G401 (cell line): ENCODE results near the gene TLCD3A. TPM values are rescaled to one million over a fixed set of nuclear protein-coding genes. Genes with fewer than 3 reads are reported as not detected.
A peak's percentile ranks its signal among the peaks of the same experiment; 100 is the strongest.
"Not testable (repeated sequence)": the region's sequence is repeated elsewhere in the genome, so short reads cannot be mapped to it uniquely, and the experiment has no call there.

Experiments
- DNase-seq: peaks from one replicate; pipeline ENCODE4 v3.0.0-alpha.2; 2015; ENCODE audit warnings: low spot score
- in situ Hi-C: cut with HindIII; loops from 2 replicates; pipeline ENCODE4 v1.10.0; 2016; ENCODE audit warnings: low sequenced_read_pairs, mixed read lengths
- total RNA-seq: library from RNA; depleted of rRNA; stranded (reverse); fragments of >200 nt; shearing (Covaris generic); gene quantifications from 2 replicates; pipeline ENCODE4 v1.2.3, GENCODE V29; 2014; rRNA removed

The TLCD3A gene
- total RNA-seq: 39.4 and 42.0 TPM in 2 replicates

DNA sequence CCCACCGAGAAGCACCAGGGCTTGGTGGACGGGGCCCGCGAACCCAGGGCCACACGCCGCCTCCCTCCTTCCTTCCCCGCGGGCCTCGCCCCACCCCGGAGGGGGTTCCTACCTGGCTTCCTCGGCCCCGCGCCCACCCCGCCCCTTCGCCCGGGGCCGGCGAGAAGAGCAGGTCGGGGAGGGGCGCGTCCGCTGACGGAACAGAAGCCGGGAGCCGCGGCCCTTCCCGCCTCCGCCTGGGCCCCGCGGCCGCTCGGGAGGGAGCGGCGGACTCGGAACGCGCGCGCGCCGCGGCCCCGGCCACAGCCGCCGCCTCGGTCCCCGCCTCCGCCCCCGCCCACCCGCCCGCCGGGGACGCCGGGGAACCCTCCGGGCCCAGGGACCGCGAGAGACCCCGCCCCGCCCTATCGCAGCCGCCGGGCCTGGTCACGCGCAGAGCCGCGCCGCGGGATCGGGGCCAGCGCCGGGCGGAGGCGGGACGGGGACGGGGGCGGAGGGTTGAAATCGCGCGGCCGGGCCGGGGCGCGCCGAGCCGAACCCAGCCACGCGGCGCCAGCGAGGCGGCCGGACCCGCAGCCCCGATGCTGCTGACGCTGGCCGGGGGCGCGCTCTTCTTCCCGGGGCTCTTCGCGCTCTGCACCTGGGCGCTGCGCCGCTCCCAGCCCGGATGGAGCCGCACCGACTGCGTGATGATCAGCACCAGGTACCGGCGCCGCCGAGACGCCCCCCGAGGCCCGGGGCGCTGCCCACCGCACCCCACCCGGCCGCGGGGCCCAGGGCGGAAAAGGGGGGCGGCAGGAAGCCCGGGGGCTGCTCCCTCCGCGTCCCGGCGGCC is at the start of gene TLCD3A:
Gene TLCD3A (plus strand): TSS at position 530 of the 835 bp plus-strand sequence. CDS start 52 bp downstream, at position 582.
- peak; percentile 51 for DNase-seq
- in situ Hi-C loops: no loop called here

DNA sequence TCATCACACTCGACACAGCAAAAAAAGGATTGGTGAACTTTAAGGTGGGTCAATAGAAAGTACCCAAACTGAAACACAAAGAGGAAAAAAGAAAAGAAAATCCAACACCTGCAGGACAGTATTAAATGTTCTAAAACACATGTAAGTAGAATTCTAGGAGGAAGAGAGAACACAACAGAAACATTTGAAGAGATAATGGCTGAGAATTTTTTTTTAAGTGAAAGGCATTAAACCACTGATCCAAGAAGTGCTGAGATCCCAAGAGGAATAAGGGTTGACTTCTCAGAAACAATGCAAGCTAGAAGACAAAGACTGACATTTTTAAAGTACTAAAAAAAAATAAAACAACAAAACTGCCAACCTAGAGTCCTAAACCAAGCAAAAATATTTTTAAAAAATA is 49.4 kb upstream of the TLCD3A start:
- in situ Hi-C loops: no loop called here

DNA sequence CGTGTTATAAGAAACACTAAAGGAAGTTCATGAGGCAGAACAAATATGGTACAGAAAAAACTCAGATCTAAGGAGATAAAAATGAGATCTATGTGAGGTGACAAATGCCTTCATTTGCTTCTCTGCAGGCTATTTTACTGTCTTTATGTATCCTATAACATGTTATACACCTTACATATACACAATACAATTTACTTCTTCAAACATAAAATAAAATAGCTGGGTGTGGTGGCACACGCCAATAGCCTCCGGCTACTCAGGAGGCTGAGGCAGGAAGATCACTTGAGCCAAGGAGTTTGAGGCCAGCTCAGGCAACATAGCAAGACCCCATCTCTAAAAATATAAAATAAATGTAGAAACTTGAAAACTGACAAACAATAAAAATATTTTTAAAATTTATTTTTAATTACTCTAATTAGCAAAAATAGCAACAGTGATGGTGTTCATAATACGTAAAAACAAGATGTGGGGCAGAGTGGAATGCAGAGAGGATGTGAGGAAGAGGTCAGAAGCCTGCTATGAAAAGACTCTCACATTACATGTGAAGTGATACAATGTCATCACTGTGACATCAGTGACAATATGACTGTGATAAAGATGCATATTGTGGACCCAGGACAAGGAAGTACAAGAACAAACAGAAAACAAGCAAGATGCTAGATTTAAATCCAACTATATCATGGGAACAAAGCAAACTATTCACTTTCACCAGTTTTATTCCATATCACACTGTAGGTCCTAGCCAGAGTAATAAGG is 48.7 kb upstream of the TLCD3A start:
- in situ Hi-C loops: no loop called here
- DNase-seq: peak; percentile 51

More for the DNA sequence above, 49.4 kb upstream of the TLCD3A start:
- DNase-seq: no peak

DNA sequence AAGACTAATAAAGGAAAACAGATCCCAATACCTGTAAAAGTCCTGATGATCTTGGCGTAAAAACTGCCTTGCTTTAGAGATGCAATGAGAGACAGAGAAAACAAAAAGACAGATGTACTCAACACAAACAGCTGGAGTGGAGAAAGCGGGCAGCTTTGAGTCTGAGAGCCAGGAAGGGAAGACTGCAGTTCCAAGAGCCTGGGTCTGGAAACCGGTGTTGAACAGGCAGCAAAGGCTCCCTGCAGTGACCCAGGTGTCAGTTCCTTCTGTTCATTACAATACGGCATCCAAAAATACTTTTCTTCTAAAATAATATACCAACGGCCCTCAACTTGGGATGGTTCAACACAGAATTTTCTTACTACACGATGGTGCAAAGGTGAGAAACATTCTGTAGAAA is 47.4 kb upstream of the TLCD3A start:
- DNase-seq: peak; percentile 95
- in situ Hi-C loops: no loop called here

DNA sequence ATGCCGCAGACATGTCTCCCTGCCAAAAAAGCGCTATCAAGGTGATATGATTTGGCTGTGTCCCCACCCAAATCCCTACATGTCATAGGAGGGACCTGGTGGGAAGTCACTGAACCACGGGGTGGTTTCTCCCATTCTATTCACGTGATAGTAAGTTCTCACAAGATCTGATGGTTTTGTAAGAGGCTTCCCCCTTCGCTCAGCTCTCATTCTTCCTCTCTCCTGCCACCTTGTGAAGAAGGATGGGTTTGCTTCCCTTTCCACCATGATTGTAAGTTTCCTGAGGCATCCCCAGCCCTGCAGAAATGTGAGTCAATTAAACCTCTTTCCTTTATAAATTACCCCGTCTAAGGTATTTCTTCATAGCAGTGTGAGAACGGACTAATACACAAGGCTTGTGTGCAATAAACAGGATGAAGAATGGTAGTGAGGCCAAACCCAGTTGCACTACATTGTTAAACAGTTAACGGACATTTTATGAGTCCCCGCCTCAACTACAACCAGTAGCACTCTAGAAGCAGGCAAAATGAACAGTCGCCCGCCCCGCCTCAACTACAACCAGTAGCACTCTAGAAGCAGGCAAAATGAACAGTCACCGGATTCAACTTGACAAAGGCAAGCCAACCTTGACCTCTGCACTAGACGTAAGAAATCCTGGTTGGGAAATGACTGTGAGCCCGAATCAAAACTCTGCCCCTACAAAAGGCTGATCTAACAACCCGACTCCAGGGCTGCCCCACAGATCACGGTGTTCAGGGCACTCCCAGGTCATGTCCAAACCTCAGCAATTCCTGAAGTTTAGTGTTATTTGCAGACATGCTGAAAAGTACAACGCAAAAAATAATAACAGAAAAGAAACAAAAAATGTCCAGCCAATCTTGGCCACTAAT is 44.1 kb upstream of the TLCD3A start:
- in situ Hi-C loops: no loop called here
- DNase-seq: peak; percentile 76

DNA sequence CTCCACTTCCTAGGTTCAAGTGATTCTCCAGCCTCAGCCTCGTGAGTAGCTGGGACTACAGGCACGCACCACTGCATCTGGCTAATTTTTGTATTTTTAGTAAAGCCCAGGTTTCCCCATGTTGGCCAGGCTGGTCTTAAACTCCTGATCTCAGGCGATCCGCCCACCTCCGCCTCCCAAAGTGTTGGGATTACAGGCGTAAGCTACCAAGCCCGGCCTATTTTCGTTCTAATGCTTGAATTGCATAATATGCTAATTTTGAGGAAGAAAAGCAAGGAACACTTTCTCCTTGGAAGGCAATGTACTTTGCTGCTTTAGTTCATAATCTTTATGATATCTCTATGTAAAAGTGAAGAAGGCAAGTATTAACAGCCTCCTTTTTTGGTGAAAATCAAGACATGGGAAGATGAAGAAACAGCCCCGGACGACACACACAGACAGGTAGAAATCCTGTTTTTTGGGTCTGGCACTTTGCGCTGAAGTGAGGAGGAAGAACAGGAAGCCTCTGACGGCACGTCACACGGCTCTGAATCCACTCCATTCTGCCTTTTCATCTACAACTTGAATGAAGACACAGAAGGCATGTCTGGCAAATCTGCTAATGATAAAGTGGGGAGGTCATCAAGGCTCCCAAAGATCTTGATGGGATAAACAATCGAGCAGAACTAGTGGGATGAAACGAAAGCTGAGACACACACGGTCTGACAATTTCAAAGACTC is 42.7 kb upstream of the TLCD3A start:
- no peak for DNase-seq
- in situ Hi-C loops: no loop called here

DNA sequence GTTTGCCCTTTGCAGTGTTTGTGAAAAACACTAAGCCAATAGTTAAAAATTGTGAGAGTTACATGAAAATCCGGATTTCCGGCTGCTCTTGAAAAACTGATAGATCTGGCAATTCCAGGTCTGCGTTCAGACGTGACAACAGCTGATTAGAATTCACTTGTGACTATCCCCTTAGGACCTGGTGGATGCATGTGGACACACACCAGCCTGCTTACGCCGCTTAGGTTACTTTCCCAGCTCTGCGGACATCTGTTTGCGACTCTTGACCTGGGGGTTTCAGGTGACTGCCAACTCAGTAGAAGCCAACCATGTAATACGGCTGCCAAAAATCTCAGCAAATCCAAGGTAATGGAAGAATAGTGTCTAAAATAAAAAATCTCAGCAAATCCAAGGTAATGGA is 42.0 kb upstream of the TLCD3A start:
- DNase-seq: no peak
- in situ Hi-C loops: no loop called here

DNA sequence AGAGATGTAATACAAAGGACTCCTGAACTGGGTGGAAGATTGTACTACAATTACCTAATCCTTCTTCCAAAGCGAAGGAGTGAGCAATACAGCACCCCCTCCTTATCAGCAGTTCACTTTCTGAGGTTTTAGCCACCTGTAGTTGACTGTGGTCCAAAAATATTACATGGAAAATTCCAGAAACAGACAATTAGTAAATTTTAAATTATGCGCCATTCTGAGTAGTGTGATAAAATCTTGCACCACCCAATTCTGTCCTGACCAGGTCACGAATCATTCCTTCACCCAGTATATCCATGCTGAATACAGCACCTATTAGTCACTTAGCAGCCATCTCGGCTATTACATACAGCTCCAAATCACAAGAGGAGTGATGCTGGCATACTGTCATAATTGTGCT is 41.0 kb upstream of the TLCD3A start:
- no peak for DNase-seq

DNA sequence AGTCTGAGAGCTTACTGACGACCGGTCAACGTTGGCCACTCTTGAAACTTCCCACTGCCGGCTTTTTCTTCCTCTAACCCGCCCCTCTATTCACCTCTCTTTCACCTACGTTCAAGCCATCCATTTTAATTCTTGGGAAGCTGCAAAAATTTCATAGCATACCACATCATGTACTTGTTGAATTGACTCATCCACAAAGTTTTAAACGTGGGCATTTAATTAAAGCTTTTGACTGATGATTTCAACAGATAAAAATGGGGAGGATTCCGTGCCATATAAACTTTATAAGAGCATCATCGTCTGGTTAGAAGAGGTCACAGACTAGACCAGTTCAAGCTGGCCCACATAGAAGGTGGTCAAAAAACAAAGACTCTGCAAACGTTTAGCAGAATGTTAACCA is 40.3 kb upstream of the TLCD3A start:
- DNase-seq: no peak
- in situ Hi-C loops: no loop called here

More for the DNA sequence above, 41.0 kb upstream of the TLCD3A start:
- in situ Hi-C loops: no loop called here

DNA sequence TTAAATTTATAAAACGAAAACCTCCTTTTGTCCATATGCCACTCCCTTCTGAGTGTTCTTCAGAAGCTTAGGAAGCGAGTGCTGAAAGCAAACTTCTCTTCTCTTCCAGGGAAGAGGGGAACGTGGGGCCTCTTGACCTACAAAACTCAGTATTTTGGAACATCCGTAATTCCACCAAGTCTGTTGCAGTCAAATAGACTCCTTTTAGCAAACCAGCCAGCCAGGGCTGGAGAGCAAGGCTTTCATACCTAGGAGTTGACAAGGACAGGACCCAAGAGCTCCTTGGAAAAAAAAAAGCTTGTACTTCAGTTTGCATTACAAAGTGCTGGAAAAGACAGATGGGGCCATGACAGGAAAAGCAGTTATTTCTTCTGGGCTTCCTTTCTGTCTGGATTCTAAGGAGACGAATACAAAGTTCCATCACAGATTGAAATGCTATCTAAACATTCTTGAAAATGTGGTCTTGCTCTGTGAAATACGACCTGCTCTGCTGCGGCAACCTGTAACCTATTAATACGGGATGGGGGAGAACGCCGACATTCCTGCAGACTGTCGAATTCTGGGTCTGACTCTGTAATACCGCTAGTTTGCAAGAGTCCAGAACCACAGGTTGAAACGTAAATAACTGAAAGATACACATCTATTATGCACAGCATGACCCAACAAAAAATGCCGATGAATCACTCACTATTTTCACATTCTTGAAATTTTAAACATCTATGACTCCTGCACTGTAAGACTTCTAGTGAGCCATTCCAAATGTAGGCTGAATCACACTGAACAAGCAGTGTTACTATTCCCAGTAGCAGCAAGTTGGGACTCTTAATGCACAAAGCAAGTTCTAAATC is 38.4 kb upstream of the TLCD3A start:
- in situ Hi-C loops: no loop called here
- no peak for DNase-seq

DNA sequence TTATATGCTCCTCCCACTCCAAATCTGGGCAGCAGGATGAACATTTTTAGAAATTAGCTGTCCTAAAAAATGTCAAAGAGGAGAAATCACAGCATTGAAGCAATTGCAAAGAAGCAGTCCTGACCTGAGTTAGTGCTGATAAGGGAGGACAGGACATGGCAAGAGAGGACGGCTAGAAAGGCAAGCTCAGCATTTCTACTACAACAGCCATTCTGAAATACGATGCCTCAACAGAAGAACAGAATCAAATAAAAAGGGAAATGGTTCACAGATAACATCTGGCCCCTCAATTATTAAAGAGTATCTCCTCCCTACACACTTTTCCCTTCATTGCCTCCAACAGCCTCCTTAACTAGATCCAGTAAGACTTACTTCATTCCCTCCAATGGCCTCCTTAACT is 36.0 kb upstream of the TLCD3A start:
- DNase-seq: no peak
- in situ Hi-C loops: no loop called here

DNA sequence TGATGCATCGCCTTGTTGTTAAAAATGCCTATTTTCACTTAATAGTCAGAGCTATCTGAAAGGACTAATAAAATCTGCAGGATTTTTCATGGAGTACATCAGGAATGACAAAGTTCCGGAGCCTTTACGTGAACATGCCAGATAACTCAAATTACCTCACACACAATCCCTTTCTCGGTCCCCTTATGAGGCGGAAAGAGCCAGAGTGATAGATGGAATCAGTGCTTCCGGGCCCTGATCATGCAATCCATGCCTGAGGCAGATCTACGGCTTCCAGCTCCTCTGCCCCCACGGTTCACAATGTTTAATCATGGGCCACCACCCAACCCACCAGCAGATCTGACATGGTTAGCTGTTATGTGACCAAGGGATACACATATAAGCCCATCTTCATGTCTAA is 34.7 kb upstream of the TLCD3A start:
- in situ Hi-C loops: no loop called here
- no peak for DNase-seq

DNA sequence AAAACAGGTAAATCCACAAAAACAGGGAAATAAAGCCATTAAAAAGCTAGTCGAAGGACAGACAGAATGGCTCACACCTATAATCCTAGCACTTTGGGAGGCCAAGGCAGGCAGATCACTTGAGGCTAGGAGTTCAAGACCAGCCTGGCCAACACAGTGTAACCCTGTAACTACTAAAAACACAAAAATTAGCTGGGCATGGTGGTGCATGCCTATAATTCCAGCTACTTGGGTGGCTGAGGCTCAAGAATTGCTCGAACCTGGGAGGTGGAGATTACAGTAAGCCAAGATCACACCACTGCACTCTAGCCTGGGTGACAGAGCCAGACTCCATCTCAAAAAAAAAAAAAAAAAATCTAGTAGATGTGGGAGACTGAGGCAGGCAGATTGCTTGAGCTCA is 34.3 kb upstream of the TLCD3A start:
- in situ Hi-C loops, DNase-seq: not testable (repeated sequence)

DNA sequence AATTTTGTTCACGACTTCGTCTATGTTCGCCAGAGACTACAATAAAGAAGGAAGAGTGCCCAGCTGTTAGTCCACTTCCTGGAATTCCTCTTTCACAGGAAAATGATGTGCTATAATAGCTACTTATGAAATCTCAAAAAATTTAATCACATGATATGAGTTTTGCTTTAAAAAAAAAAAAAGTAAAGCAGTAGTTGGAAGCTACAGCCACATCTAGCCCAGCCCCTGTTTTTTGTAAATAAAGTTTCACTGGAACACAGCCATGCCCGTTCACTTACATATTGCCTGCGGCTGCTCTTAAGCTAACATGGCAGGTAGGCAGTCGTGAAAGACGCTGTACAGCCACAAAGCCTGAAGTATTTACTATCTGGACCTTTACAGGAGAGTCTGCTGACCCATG is 33.1 kb upstream of the TLCD3A start:
- in situ Hi-C loops: no loop called here
- DNase-seq: no peak

DNA sequence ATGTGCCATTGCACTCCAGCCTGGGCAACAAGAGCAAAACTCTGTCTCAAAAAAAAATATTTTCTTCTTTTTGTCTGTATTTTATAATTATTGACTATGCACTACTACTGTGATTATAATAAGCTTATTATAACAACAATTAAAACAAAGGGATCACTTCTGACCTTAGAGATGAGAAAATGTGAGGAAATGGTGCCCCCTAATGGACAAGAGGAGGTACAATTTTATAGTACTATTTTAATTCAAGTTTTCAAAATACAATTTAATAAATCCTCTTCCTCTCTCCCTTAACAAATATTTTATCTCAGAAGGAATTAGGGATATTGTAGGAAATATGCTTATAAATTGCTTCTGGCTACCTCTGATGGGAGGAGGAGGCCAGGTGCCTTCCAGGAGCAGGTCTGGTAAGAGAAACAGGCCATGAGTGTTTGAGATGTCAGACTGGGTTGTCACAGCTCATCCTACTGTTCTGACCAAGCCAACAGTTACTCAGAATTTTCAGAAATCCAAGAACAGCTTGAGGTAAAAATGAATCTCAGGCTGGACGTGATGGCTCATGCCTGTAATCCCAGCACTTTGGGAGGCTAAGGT is 31.8 kb upstream of the TLCD3A start:
- in situ Hi-C loops: no loop called here
- peak; percentile 67 for DNase-seq

DNA sequence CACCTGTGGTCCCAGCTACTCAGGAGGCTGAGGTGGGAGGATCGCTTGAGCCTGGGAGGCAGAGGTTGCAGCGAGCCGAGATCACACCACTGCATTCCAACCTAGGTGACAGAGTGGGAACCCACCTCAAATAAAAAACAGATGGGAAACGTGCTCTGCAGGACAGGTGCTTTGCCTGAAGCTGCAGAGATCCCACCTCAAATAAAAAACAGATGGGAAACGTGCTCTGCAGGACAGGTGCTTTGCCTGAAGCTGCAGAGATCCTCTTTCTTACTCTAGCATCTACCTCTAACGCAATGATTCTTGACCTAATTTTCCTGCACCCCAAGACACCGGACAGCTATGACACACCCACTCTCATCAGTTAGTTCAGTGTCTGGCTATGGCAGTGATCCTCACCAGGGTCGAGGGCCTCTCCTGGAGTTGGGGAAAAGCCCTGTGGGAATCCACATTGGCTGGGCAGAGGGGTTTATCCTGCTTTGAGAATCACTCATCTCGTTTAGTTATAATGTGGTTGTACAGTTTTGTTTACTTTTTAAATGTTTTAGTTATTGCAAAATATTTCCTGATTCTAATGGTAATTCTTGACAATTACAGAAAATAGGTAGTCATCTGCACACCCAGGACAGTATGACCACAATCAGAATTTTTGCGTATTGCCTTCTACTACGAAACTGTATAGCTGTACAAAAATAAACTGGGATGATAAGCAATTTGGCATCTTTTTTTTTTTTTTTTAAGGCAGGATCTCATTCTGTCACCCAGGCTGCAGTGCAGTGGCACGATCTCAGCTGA is 29.1 kb upstream of the TLCD3A start:
- in situ Hi-C loops: no loop called here
- DNase-seq: no peak
